GM12892 (cell line): Measurements from ENCODE around the gene SLC39A11.

Experiments used
- POLR2A ChIP-seq: IDR thresholded peaks from 2 replicates; pipeline ENCODE4 v1.6.1; 2011; ENCODE audit warnings: low read depth, low read length, control low read depth
- POLR2AphosphoS5 ChIP-seq: IDR thresholded peaks from 2 replicates; pipeline ENCODE4 v1.6.1; 2011; ENCODE audit warnings: low read depth, low read length, control low read depth
- TAF1 ChIP-seq: IDR thresholded peaks from 2 replicates; pipeline ENCODE4 v1.6.1; 2011; ENCODE audit warnings: low read depth, mild to moderate bottlenecking, control low read depth, low read length, borderline replicate concordance

GRCh38 chr17:73069841-73070240, 22.6 kb downstream of the SLC39A11 start:
- TF ChIP-seq POLR2AphosphoS5 = no peak
- no peak for TF ChIP-seq POLR2A
- TF ChIP-seq TAF1 = no peak
